Inferior parietal cortex (tissue), 1 donor: ENCODE data around the gene MCFD2.
A peak's percentile ranks its signal among the peaks of the same experiment; 100 is the strongest.
"Not testable (repeated sequence)": the region's sequence is repeated elsewhere in the genome, so short reads cannot be mapped to it uniquely, and the experiment has no call there.

Experiments
- DNase-seq: peaks from one replicate; pipeline ENCODE4 v3.0.0-alpha.2; 2016; ENCODE audit errors: extremely low spot score

MCFD2 gene

GRCh38 chr2:46937471-46937901 lies 21.9 kb upstream of the MCFD2 start:
- DNase-seq: no peak

DNA sequence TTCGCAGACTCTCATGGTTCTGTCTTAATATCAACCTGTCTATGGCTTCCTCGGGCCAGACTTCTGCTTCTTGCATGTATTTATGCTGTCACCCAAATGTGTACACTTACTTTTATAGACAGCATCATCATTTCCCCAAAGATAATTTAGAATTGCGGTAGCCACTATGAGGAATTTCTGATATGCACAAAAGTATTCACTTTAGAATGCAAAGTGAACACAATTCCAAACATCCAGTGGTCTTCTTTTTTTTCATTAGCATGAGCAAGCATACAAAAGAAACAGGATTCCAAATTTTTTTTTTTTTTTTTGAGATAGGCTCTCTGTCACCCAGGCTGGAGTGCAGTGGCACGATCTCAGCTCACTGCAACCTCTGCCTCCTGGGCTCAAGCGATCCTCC lies 21.0 kb upstream of the MCFD2 start:
- DNase-seq: no peak

GRCh38 chr2:46935071-46935470 lies 19.5 kb upstream of the MCFD2 start:
- DNase-seq: no peak

DNA sequence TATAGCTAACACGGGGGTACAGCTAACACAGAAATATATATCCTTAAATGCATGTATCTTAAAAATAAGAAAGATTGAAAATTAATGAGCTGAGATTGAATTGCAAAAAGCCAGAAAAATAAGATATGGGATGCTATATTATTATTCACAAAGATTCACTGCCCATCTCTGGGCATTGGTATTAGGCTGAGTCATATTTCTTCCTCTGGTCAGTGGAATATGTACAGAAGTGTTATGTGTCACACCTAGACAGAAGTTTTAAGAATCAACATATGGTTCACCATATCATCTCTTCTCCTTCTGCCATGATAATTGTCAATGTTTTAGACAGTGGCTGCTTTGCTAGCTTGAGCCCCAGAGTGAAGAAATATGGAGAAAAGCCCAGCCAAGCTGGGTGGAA lies 14.0 kb upstream of the MCFD2 start:
- DNase-seq: no peak

DNA sequence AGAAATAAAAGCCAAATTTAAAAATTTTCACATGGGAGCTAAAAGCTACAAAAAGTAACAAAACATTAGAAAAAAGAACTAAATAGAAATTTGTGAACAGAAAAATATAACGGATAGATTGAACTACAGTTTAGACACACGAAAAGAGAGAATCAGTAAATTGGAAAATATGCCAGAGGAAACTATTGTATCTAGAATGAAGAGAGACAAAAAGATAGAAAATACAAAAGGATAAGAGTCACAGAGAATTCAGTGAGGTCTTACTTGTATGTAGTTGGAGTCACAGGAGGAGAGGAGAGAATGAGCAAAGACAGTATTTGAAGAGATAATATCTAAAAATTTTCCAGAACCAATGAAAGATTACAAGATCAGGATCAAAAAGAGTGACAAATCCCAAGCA lies 11.3 kb upstream of the MCFD2 start:
- no peak for DNase-seq

DNA sequence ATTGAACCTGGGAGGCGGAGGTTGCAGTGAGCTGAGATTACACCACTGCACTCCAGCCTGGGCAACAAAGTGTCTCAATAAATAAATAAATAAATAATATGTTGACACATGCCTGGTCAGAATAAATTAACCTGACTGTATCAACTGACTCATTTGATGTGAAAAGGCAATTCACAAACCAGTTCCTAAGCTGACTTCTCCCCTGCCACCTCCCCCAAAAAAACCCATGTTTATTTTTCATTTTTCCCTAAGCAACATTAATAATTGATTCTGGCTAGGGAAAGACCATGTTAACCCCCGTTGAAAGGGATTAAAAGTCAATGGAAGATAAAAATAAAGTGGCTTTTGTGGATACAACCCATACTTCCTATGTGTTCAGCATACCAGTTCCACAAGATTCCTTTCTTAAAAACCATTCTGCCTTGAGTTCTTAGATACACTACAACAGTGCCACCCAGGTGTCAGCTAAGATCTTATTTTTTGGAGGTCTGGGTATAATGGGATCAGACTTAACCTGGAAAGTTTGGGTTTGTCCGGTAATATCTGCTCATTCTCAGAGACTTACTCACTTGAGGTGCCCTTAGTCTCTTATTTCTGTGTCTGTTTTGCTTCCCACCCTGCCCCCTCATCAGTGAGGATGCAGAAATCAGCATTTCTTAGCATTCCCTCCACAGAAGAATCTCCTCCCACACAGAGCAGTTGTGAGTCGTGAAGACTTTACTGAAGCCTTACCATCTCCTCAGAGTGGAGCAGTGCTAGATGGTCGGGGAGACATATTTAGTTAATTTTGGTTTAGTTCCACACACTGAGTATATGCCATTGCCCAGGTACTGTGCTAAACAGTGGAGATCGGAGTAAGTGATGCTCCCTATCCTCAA lies 10.1 kb upstream of the MCFD2 start:
- DNase-seq: no peak

DNA sequence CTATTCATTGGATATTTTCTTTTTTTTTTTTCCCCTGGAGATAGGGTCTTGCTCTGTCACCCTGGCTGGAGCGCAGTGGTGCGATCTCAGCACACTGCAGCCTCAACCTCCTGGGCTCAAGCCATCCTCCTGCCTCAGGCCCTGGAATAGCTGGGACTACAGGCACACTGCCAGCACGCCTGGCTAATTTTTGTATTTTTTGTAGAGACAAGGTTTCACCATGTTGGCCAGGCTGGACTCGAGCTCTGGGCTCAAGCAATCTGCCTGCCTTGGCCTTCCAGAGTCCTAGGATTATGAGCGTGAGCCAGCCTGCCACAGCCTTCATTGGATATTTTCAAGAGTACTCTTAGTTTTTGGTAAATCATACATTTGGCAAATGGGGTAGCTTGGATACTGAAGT lies 9.0 kb upstream of the MCFD2 start:
- DNase-seq: no peak

- DNase-seq: no peak
These were observed 8.4 kb upstream of the MCFD2 start for GRCh38 chr2:46924038-46924437.

DNA sequence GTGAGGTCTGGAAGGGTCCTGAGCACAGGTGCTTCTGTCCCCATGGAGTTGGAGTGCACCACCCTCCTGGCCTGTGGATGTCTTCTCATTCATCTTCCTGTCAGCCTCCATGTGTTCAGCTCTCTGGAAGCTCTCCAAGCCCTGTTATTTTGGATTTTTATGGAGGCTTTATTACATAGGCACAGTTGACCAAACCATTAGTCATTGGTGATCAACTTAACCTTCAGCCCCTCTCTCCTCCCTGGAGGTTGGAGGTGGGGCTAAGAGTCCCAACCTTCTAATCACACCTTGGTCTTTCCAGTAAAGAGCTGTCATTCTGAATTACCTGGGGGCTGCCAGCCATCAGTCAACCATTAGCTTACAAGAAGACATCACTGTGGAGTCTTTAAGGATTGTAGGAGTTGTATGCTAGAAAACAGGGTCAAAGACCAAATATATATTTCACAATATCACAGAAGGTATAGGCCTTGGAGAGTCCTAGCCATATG lies 7.5 kb upstream of the MCFD2 start:
- DNase-seq: no peak

GRCh38 chr2:46922606-46923005 lies 7.0 kb upstream of the MCFD2 start:
- no peak for DNase-seq

GRCh38 chr2:46921676-46922448 lies 6.3 kb upstream of the MCFD2 start:
- no peak for DNase-seq

GRCh38 chr2:46917628-46918027 lies 2.0 kb upstream of the MCFD2 start:
- no peak for DNase-seq

DNA sequence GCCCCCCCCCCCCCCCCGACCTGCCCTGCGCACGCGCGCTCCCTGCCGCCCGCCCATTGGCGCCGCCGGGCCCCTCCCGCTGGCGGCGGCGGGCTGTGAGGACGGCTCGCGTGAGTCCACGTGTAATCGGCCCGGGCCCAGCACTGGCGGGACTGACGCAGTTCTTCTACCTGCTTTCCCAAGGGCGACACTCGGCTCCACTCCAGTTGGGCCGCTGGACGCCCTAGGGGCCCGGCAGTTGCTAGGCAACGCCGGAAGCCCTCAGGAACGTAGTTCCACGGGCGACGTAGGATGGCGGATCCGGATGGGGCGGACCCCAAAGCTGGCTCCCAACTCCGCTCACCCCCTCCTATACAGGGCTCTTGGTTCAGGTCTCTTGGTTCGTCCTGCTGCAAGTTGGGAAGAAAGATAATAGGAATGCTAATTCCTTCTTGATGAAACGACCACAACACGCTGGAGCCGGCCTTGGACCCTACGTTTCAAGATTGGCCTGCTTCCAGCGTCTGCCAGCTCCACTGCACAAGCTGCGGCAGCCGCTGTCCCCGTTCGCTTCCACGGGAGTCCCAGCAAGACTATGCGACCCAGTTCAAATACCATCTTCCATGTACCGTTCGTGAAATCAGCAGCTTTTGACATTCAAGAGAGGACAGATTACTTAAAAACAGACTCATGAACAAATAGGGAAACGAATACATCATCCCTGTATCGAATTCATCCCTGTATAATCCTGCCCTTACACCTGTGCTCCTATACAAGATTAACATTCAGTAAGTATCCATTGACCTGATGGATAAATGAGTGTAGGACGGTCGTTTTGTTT lies 415 bp upstream of the MCFD2 start:
- DNase-seq: peak; percentile 92

DNA sequence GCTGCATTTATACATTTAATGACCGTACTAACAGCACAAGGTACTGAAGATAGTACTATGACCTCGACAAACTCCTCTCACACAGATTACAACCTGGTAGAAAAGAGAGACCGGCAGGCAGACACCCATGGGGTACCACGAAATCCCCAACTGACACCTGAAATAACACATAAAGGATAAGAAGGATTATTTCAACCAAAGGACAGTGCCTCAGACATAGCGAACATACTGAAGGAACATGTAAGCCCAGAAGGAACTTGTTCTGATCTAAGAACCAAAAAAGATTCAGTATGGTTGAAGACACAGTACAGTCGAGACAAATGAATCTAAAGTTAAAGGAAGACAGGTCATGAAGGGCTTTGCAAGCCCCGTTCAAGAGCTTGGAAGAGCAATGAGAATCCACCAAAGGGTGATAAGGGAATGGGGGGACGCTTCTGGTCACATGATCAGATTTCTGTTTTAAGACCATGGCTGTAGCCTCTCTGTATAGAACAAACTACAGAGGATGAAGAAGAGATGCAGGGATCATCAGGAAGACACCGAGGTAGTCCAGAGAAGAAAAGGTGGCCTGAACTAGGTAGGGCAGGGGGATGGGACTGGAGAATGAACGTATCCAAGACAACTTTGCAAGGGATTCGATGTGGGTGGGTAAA lies 902 bp downstream of the MCFD2 start:
- DNase-seq: no peak

- no peak for DNase-seq
These were observed 1.9 kb downstream of the MCFD2 start for GRCh38 chr2:46913471-46914381.

- DNase-seq: no peak
These were observed 5.7 kb downstream of the MCFD2 start for GRCh38 chr2:46909771-46910419.

GRCh38 chr2:46909150-46909549 lies 6.5 kb downstream of the MCFD2 start:
- DNase-seq: no peak

DNA sequence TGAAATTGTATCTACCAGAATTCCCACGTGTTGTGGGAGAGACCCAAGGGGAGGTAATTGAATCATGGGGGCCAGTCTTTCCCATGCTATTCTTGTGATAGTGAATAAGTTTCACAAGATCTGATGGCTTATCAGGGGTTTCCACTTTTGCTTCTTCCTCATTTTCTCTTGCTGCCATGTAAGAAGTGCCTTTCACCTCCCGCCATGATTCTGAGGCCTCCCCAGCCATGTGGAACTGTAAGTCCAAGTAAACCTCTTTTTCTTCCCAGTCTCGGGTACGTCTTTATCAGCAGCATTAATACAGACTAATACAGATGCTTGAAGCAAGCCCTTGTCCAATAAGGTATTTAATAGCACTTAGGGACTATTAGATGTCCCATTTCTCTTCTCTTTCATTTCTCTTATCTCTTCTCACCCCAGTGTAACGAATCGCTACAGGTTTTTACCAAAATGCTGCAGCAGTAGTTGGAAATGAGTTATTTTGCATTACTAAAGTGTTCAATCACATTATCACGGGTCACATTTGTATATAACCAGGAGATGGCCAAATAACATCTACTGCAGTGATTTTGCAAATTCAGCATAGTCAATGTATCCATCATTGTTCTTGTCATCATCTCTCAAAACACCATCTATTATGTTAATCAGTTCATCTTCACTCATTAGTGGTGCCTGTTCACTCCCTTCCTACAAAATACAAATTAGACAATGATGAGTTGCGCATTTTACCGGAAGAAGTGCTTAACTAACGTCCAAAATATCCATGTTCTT lies 10.5 kb downstream of the MCFD2 start:
- DNase-seq: not testable (repeated sequence)

DNA sequence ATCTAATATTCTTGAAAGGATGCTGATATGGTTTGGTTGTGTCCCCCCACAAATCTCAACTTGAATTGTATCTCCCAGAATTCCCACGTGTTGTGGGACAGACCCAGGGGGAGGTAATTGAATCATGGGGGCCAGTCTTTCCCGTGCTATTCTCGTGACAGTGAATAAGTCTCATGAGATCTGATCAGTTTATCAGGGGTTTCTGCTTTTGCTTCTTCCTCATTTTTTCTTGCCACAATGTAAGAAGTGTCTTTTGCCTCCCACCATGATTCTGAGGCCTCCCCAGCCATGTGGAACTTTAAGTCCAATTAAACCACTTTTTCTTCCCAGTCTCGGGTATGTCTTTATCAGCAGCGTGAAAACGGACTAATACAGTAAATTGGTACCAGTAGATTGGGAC lies 12.6 kb downstream of the MCFD2 start:
- not testable (repeated sequence) for DNase-seq
